Measurements from ENCODE around the gene SUN1. TPM values are rescaled to one million over a fixed set of nuclear protein-coding genes. Genes with fewer than 3 reads are reported as not detected.

Gene SUN1
- total RNA-seq, 4 donors from 2014 or later = 78.0 to 113 (median 105) TPM

DNA sequence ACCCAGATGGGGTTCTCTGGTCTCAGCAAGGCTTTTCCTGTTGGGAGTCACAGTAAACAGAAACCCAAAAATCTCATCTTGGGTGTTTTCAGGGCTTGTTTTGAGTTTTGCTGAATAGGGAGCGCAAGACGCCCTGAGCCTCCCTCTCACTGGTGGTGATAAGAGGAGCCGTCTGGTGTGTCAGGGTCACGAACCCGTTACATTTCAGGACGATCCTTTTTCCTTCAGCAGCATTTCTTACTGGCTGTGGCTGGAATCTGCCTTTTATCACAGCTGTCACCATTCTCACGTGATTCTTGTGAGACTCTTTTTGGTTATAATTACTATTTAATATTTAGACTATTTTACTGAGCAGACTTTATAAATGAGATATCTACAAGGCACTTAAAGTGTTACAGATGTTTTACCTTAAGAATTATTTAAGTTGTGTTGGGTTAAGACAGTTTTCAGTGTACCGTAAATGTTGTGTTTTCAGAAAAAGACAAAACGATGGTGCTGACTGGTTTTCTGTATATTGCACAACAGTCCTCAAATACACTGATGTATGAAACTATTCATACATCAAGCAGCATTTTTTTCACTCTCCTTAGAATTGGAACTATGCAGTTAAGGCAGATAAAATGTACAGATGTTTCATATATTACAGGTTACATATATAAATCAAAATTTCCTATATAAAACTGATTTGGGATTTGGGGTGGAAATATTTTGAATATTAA, 41.9 kb downstream of the SUN1 start:
- Histone ChIP-seq H3K27me3 (no peaks in the 10 kb centered on the region), H3K4me1 (peaks cover 20 to 51% (median 29%) of the 10 kb centered on the region in 3 donors), H3K36me3 (peaks cover 10 to 45% (median 15%) of the 10 kb centered on the region in 3 donors), H3K27ac (peak overlapping the region; percentile 39 to 90 (median 68)), H3K4me3 (no peak overlapping the region), H3K9me3 (no peaks in the 10 kb centered on the region)
- 81 to 83% methylated on average over 9 of the region's 9 CpGs for WGBS, 2 donors
- DNase-seq = no peak
- no peak for TF ChIP-seq CTCF (IDR thresholded peaks at IDR 0.05)
- TF ChIP-seq POLR2A (IDR thresholded peaks at IDR 0.05) = no peak
- intact Hi-C loops (cut with DNase I) = loop anchor here (5.0 kb wide), 1 partner anchor 87 kb away; no protein-coding TSS in a partner anchor

GRCh38 chr7:875051-875450, 42.8 kb downstream of the SUN1 start:
- Histone ChIP-seq H3K4me1 (peaks cover 23 to 59% (median 31%) of the 10 kb centered on the region in 3 donors), H3K36me3 (peaks cover 5 to 42% (median 8%) of the 10 kb centered on the region in 3 donors), H3K27ac (peak overlapping the region; percentile 65 to 90 (median 79)), H3K9me3 (no peaks in the 10 kb centered on the region), H3K27me3 (no peaks in the 10 kb centered on the region), H3K4me3 (no peak overlapping the region)
- no peak for DNase-seq
- TF ChIP-seq CTCF (IDR thresholded peaks at IDR 0.05) = no peak
- no peak for TF ChIP-seq POLR2A (IDR thresholded peaks at IDR 0.05)
- intact Hi-C loops (cut with DNase I) = no loop called here
- WGBS, 2 donors = 50 to 65% methylated on average over 4 to 6 of the region's 7 CpGs

DNA sequence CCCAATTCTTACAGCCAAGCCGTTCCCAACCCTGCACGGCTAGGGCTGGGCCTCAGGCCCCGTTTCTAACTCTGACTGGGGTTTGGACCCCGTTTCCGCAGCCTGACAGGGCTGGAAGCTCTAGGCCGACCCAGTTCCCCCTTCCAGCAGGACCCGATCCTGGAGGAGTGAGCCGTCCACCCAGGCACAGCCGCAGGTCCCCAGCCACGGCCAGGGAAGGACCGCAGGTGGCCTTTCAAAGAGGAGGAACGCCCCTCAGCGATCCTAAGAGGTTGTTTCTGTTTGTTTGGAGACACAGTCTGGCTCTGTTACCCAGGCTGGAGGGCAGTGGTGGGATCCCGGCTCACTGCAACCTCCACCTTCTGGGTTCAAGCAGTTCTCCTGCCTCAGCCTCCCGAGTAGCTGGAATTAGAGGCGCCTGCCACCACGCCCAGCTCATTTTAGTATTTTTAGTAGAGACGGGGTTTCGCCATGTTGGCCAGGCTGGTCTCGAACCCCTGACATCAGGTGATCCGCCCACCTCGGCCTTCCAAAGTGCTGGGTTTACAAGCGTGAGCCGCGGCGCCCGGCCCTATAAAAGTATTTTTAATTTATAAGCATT, 43.3 kb downstream of the SUN1 start:
- no peaks in the 10 kb centered on the region for H3K9me3 ChIP-seq
- intact Hi-C loops (cut with DNase I) = no loop called here
- H3K27ac ChIP-seq = peak overlapping the region; percentile 65 to 90 (median 79)
- peak overlapping the region; percentile 14 to 55 (median 46) for H3K4me3 ChIP-seq
- no peak for TF ChIP-seq POLR2A (IDR thresholded peaks at IDR 0.05)
- TF ChIP-seq CTCF (IDR thresholded peaks at IDR 0.05) = no peak
- H3K36me3 ChIP-seq = peaks cover 5 to 42% (median 8%) of the 10 kb centered on the region in 3 donors
- 64 to 88% methylated on average over 4 to 19 of the region's 27 CpGs for WGBS, 2 donors
- H3K27me3 ChIP-seq = no peaks in the 10 kb centered on the region
- H3K4me1 ChIP-seq = peaks cover 23 to 65% (median 31%) of the 10 kb centered on the region in 3 donors
- no peak for DNase-seq

DNA sequence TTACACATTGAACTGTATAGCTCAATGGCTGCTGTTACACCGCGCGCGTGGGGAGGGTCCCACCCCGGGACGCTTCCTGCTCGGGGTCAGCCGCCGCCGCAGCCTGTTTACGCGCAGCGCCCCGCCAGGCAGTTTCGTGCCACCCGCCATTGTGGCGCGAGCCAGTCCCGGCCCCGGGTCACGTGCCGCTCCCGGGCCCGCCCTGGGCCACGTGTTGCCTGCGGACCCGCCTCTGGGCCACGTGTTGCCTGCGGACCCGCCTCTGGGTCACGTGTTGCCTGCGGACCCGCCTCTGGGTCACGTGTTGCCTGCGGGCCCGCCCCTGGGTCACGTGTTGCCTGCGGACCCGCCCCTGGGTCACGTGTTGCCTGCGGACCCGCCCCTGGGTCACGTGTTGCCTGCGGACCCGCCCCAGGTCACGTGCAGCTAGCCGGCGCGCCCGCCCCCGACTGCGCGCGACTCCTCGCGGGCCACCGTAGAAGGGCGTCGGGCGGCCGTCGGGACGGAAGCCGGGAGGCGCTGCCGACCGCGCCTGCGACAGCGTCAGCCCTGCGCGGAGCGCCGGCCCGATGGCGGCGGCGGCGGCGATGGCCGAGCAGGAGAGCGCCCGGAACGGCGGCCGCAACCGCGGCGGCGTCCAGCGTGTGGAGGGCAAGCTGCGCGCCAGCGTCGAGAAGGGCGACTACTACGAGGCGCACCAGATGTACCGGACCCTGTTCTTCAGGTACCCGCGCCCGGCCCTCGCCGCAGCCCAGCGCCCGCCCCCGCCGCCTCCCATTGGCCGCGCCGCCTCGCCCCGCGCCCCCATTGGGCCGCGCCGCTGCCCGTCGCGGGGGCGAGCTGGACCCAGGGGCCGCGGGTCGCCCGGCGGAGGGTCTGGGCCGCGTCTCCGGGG, 44.0 kb downstream of the SUN1 start, which contains the start of gene GET4:
GET4 (plus strand) TSS at position 478 of the 895 bp plus-strand sequence; CDS start at position 570, 92 bp downstream.
- intact Hi-C loops (cut with DNase I) = no loop called here
- TF ChIP-seq POLR2A (IDR thresholded peaks at IDR 0.05) = peak in 3 of 4 donors; percentile 80 to 85 (median 81)
- peak in 5 of 6 experiments; percentile 13 to 39 (median 22) for TF ChIP-seq CTCF (IDR thresholded peaks at IDR 0.05)
- peak within 1 kb of the TSS; percentile 93 to 97 (median 95) for H3K27ac ChIP-seq
- no peaks in the 10 kb centered on the region for H3K9me3 ChIP-seq
- 0 to 6% methylated on average over 3 to 25 of the region's 129 CpGs for WGBS, 2 donors
- no peaks in the 10 kb centered on the region for H3K27me3 ChIP-seq
- H3K4me1 ChIP-seq = peaks cover 23 to 72% (median 31%) of the 10 kb centered on the region in 3 donors
- H3K4me3 ChIP-seq = peak within 1 kb of the TSS; percentile 82 to 97 (median 90)
- peak; percentile 96 for DNase-seq
- peaks cover 5 to 36% (median 8%) of the 10 kb centered on the region in 3 donors for H3K36me3 ChIP-seq
